Pancreas (tissue), 10 donors: ENCODE measurements around the gene GIMAP8. TPM values are rescaled to one million over a fixed set of nuclear protein-coding genes. Genes with fewer than 3 reads are reported as not detected.

Experiments used
- ATAC-seq, 4 donors: fragments of 200-7000 bp; cut with Tn5 transposase; one replicate each; pipeline versions ENCODE4 v1.8.0 to v1.9.1; 2020; ENCODE audit warnings: mild to moderate bottlenecking in 4 of 4, moderate library complexity in 4 of 4
- DNase-seq, 6 donors: peaks; one replicate each; pipeline ENCODE4 v3.0.0-alpha.2; 2020
- FAIRE-seq: peaks from 2 replicates; lab custom pipeline; 2012; peaks lifted over from hg19 to GRCh38; lab: Jason Lieb, UNC
- H3K27ac ChIP-seq, 4 donors: fragments of 200-600 bp; sonication (generic); 1 replicate in 3 of 4; 2 replicates in 1 of 4; pipeline versions ENCODE4 v1.5.0 to v1.8.0; 2020
- H3K27me3 ChIP-seq, 4 donors: fragments of 200-600 bp; one replicate each; pipeline ENCODE4 v1.8.0; 2021
- H3K36me3 ChIP-seq, 3 donors: fragments of 200-600 bp; sonication (generic) in 1 of 3; one replicate each; pipeline versions ENCODE4 v1.5.0 to v1.8.0; 2020 to 2021
- H3K4me1 ChIP-seq, 3 donors: fragments of 200-600 bp; one replicate each; pipeline ENCODE4 v1.8.0; 2021
- H3K4me3 ChIP-seq, 4 donors: fragments of 200-600 bp; sonication (generic) in 2 of 4; one replicate each; pipeline versions ENCODE4 v1.5.0 to v1.8.0; 2020 to 2021
- H3K9me3 ChIP-seq, 4 donors: fragments of 200-600 bp; one replicate each; pipeline ENCODE4 v1.8.0; 2021
- WGBS, 2 donors: extraction: QIAGEN DNeasy Blood & Tissue Kit; methylation state at CpG; one replicate each; pipeline ENCODE4 v1.1.7; 2013; 5-methylcytosine and 5-hydroxymethylcytosine counted together
- intact Hi-C, 3 donors: fragments of 100-400 bp; cut with DNase I; formaldehyde crosslinking; loops; one replicate each; pipeline versions ENCODE4 v1.11.1 to v1.14.2; 2022
- polyA plus RNA-seq, 2 donors: library from polyadenylated mRNA; stranded (reverse); fragments of 200-250 nt; gene quantifications; one replicate each; pipeline ENCODE4 v1.2.3, GENCODE V29; 2013
- total RNA-seq, 6 donors: library from RNA; stranded (reverse); fragmentation: NEBNext Ultra II Directional in 4 of 6; extraction: Animal tissue kit (Norgen Biotek cat#: 25700) in 4 of 6; gene quantifications; one replicate each; pipeline versions ENCODE4 v1.2.1 to v1.2.4, GENCODE V29; 2021 to 2023
- TF ChIP-seq, protein P1 (sequence below), 4 donors: fragments of 200-600 bp; sonication (generic) in 3 of 4; IDR thresholded peaks; one replicate each; pipeline versions ENCODE4 v1.5.0 to v1.8.0; 2021; ENCODE audit warnings: antibody characterized with exemption in 4 of 4
- donor health status: healthy with polysubstance abuse.
- donor health status: DM: no; HTN: no; CAD: no; lungs with moderate emphysema.
- donor health status: DM: no; HTN: no; CAD: no.
- donor health status: control.
- donor health status: control.
- donor health status: Bipolar disorder and iron deficiency.
- donor health status: DM: yes; HTN: yes; CAD: no.
- donor health status: DM: no; HTN: no; CAD: no.
- donor health status: DM: no; HTN: no; CAD: no.
- donor health status: DM: yes; HTN: yes; CAD: no.

GIMAP8 gene
- total and polyA plus RNA-seq, 8 donors: 0.75 to 5.9 (median 2.2) TPM

DNA sequence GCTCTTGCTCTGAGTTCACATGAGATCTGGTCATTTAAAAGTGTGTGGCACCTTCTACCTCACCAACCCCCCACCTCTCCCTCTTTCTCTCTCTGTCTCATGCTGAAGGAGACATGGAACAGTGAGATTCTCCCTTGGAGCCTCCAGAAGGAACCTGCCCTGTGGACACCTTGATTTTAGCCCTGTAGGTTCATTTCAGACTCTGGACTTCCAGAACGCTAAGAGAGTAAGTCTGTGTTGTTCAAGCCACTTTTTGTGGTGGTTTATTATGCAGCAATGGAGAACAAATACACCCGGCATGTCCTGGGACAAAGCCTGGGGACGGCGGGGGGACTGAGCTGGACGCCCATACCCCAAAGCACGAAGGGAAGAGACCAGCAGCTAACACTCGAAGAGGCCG lies 20.7 kb upstream of the GIMAP8 start:
- intact Hi-C loops: no loop called here
- H3K36me3 ChIP-seq: no peaks in the 10 kb centered on the region
- no peak overlapping the region for H3K27ac ChIP-seq
- no peaks in the 10 kb centered on the region for H3K4me1 ChIP-seq
- no peak for DNase-seq
- no peaks in the 10 kb centered on the region for H3K9me3 ChIP-seq
- 62 to 68% methylated on average over 8 of the region's 8 CpGs for WGBS, 2 donors
- FAIRE-seq: no peak
- no peaks in the 10 kb centered on the region for H3K27me3 ChIP-seq
- ATAC-seq: no peak
- TF ChIP-seq, protein P1, sequence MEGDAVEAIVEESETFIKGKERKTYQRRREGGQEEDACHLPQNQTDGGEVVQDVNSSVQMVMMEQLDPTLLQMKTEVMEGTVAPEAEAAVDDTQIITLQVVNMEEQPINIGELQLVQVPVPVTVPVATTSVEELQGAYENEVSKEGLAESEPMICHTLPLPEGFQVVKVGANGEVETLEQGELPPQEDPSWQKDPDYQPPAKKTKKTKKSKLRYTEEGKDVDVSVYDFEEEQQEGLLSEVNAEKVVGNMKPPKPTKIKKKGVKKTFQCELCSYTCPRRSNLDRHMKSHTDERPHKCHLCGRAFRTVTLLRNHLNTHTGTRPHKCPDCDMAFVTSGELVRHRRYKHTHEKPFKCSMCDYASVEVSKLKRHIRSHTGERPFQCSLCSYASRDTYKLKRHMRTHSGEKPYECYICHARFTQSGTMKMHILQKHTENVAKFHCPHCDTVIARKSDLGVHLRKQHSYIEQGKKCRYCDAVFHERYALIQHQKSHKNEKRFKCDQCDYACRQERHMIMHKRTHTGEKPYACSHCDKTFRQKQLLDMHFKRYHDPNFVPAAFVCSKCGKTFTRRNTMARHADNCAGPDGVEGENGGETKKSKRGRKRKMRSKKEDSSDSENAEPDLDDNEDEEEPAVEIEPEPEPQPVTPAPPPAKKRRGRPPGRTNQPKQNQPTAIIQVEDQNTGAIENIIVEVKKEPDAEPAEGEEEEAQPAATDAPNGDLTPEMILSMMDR (IDR thresholded peaks at IDR 0.05): no peak
- no peak overlapping the region for H3K4me3 ChIP-seq

DNA sequence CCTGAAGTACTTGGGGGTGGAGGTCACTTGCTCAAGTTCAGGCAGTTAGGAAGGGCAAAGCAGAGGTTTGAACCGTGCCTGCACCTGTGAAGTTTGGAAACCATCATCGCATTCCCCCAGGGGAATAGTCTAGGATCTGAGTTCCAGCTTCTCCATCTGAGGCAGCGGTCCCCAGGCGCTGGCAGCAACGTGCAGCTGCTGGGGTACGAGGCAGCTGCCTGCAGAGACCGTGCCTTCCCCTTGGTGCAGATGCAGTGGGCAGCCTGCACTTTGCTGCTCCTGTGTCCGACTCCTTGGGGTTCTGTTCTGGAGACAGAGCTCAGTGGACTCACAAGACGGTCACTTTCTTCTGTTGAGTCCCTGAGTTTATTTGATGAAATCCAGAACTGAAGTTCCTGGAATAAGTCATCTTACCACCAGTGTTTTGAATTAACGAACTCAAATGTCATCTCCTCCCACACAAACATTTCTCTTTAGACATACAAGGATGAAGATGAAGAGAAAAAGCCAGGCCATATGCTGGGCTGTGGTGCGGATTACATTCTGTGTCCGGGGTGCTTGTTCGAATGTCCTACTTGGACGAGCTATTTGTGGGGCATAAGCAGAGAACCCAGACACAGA lies 19.9 kb upstream of the GIMAP8 start:
- WGBS, 2 donors: 79 to 88% methylated on average over 13 to 14 of the region's 14 CpGs
- TF ChIP-seq, protein P1 (IDR thresholded peaks at IDR 0.05): no peak
- no peaks in the 10 kb centered on the region for H3K36me3 ChIP-seq
- H3K9me3 ChIP-seq: no peaks in the 10 kb centered on the region
- intact Hi-C loops: no loop called here
- ATAC-seq: no peak
- no peak for DNase-seq
- no peak for FAIRE-seq
- no peaks in the 10 kb centered on the region for H3K4me1 ChIP-seq
- no peak overlapping the region for H3K27ac ChIP-seq
- no peak overlapping the region for H3K4me3 ChIP-seq
- H3K27me3 ChIP-seq: no peaks in the 10 kb centered on the region

DNA sequence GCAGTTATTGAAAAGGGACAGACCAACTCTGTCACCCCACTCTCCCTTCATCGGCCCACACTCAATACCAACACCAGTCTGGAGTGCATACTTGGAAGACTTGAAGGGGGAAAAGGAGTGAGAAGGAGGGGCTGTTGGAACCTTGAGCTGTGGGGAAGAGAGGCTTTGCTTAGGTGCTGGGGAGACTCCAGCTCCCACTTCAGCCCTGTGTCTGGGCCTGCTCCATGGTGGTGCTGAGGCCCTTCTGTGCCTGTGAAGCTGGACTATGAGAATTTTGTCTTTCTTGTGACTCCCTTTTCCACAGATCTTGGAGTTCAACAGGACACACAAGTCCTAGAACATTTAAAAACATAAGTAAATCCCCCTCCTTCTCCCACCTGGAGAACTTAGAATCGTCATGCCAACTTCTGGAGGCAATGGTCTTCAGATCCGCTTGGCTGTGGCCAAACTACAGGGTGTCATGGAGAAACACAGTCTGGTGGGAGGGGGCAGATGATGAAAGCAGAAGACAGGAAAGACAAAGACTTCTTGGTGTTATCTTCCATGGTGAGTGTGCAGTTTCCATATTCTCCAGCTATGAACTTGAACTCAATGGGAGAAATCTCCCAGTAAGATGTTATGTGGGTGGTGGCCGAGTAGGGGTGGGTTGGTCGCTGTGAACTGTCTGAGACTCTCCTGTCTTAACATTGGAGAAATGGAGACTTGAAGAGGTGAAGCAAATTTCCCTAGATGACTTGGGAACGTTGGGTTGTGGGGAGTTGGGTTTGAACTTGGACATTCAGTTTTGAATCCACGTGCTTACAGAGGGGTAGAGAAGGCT lies 18.4 kb upstream of the GIMAP8 start:
- TF ChIP-seq, protein P1 (IDR thresholded peaks at IDR 0.05): no peak
- no peaks in the 10 kb centered on the region for H3K4me1 ChIP-seq
- intact Hi-C loops: no loop called here
- 81 to 86% methylated on average over 7 of the region's 7 CpGs for WGBS, 2 donors
- no peaks in the 10 kb centered on the region for H3K27me3 ChIP-seq
- H3K27ac ChIP-seq: no peak overlapping the region
- DNase-seq (no peak), ATAC-seq (no peak), FAIRE-seq (no peak)
- H3K4me3 ChIP-seq: no peak overlapping the region
- no peaks in the 10 kb centered on the region for H3K36me3 ChIP-seq
- H3K9me3 ChIP-seq: no peaks in the 10 kb centered on the region

DNA sequence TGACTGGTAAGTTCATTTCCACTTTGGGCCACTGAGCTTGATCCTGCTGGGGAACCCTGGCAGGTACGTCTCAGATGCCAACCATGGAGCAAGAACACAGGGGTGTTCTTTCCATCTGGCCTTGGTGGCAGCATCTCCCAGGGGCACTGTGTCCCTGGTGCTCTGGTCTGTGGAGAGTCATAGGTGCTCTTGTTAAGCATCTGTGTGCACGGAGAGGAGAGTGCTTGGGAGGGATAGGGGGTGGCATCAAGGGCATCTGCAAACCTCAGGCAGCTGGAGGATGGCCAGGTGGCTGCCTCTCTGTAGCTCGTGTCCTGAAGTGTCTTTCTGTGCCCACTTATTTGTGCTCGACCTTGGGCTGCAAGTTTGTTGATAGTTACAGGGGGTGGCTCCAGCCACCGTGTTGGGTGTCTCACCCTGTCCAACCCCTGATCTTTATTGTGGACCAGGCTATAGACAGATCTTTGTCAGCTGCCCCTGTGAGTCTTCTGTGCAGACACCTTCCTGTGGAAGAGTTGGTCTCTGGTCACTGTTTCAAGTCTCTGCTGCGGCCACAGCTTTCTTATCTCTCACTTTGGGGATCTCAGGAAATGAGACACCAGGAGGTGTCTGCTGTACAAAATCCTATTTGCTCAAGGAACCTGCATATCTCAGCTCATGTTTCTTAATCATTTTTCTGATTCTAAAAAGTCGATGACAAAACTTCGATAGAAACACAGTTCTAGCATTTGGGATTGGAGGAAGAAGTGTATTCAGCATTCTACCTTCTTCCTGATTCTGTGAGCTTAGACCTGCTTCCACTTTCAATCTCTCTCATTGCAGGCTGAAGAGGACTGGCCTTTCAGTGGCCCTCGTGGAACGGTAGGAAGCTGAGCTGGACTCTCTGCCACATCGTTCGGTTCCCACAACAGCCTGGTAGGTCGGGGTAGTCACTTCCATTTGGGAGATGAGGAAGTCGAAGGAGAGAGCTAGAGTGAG lies 17.2 kb upstream of the GIMAP8 start:
- intact Hi-C loops: no loop called here
- FAIRE-seq (no peak), DNase-seq (no peak), ATAC-seq (peak in 3 of 4 donors; percentile 14 to 51 (median 29))
- H3K27ac ChIP-seq: no peak overlapping the region
- no peaks in the 10 kb centered on the region for H3K9me3 ChIP-seq
- H3K36me3 ChIP-seq: no peaks in the 10 kb centered on the region
- TF ChIP-seq, protein P1 (IDR thresholded peaks at IDR 0.05): no peak
- no peaks in the 10 kb centered on the region for H3K4me1 ChIP-seq
- 53 to 59% methylated on average over 14 of the region's 14 CpGs for WGBS, 2 donors
- no peak overlapping the region for H3K4me3 ChIP-seq
- H3K27me3 ChIP-seq: no peaks in the 10 kb centered on the region
